ENCODE results near the gene PPP1R1A. TPM values are rescaled to one million over a fixed set of nuclear protein-coding genes. Genes with fewer than 3 reads are reported as not detected.

Gene PPP1R1A, protein sequence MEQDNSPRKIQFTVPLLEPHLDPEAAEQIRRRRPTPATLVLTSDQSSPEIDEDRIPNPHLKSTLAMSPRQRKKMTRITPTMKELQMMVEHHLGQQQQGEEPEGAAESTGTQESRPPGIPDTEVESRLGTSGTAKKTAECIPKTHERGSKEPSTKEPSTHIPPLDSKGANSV
- total RNA-seq: 239 TPM
- long read RNA-seq, transcript PPP1R1A-201 (7 exons, 1,826 nt): major isoform, 169 of 192 reads
- long read RNA-seq, partial matches to known transcripts: 9 of 192 reads
- long read RNA-seq, other reads (novel, unspliced or antisense): 14 of 192 reads

DNA sequence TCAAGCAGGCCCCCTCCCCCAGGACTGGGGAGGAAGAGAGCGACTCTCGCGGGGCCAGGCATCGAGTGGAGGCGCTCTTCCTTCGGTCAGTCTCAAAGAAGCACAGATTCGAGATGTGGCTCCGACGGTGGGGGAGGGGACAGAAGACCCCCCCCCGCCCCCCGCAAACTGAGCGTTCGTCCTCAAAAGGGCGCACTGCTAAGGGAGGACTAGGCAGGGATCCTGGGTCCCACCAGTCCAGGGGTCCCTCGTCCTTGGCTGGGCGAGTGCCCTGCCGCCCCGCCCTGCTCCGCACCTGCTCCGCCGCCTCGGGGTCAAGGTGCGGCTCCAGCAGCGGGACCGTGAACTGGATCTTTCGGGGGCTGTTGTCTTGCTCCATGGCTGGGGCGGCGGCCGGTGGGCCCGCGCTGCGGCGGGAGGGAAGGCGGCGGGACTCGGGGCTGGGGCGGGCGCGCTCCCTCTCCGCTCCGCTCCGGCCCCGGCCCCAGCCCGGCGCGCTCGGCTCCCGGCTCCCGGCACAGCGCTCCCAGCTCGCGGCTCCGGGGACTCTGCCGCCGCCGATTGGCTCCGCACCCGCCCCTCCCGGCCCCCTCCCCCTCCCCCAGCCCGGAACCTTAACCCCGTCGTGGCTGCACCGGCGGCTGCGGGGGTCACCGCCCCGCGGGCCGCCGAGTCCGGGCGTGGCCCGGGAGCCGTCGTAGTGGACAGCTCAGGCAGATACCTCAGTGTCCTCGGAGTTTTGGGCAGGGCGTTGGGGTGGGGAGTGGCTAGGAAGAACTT is at the start of gene PPP1R1A:
Gene PPP1R1A, minus strand, starts transcription at position 550 of the 780 bp plus-strand sequence. Its CDS starts 171 bp downstream, at position 379.
- intact Hi-C loops (cut with DNase I): no loop called here
- peak; percentile 45 for ATAC-seq
- no peak for DNase-seq (ENCODE audit: missing footprints)

DNA sequence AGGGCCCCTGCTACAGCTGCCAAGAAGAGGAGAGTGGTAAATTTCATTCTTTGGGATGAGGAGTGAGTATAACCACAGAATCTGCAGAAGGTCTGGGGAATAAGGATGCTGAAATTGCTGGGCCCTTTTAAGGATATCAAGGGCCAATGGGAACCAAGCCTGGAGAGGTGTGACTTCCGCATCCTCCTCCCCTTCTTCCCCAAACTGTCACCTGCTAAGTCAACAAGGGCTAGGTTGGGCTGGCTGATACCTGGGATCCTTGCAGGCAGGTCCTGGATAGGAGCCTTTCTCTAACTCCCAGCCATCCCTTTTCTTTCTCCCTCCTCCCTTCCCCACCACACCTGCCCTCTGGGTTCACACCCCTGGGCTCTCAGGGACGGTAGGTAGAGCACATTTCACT is 46.3 kb upstream of the PPP1R1A start, which contains the start of gene LACRT:
Gene LACRT, minus strand, starts transcription at position 101 of the 400 bp plus-strand sequence. Its CDS starts 54 bp downstream, at position 47.
- no peak for ATAC-seq
- intact Hi-C loops (cut with DNase I): no loop called here
- no peak for DNase-seq (ENCODE audit: missing footprints)

DNA sequence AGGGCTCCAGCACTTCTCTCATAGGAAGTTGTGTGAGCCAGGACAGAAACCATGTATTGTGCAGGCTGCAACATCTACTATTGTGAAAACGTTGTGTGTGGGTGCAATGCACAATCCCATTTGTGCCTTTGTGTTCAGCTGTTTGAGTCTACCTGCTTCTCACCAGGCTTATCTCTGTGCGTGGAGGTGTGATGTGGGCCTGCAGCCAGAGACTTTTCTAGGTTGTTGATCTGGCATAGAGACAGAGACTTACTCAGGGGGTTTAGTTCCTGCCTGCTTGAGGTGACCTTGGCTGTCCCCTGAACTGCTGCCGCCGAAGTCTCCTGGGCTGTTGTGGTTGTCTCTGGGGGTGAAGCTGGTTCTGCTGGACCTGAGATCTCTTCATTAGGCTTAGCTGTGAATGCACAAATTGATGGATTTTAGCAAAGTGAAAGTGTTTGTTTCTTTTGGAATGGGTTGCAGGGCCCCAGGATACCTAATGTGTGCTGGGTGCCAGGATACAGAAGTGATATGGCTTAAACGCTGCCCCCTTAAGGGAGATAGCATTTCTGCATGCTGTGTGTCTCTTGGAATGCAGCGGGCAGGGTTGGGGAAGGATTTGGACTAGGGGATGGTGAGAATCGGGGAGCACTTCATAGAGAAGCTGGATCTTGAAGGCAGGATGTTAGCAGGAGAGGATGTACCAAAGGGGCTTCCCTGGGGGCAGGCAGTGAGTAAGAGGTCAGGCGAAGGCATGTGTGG is 43.7 kb upstream of the PPP1R1A start:
- DNase-seq (ENCODE audit: missing footprints) (no peak), ATAC-seq (no peak)
- intact Hi-C loops (cut with DNase I): no loop called here

DNA sequence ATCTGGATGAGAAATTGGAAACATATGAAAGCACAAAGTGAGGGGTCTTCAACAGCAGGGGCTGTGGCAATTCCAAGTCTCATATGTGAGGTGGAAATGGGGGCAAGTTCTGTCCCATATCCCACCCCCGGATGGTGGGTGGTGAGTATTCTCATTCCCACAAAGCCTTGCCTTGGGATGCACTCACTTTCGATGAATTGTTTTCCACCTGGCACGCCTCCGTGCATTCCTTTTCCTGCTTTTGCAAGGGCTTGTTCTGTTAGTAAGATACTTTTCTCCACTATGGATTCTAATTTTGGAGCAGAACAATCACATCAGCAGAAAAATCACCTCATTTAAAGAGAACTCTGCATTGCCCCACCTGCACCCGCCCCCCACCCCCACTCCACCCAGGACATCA is 43.1 kb upstream of the PPP1R1A start:
- intact Hi-C loops (cut with DNase I): no loop called here
- no peak for DNase-seq (ENCODE audit: missing footprints)
- no peak for ATAC-seq

GRCh38 chr12:54629925-54630324 is 41.5 kb upstream of the PPP1R1A start:
- intact Hi-C loops (cut with DNase I): no loop called here
- DNase-seq (ENCODE audit: missing footprints) (no peak), ATAC-seq (no peak)

DNA sequence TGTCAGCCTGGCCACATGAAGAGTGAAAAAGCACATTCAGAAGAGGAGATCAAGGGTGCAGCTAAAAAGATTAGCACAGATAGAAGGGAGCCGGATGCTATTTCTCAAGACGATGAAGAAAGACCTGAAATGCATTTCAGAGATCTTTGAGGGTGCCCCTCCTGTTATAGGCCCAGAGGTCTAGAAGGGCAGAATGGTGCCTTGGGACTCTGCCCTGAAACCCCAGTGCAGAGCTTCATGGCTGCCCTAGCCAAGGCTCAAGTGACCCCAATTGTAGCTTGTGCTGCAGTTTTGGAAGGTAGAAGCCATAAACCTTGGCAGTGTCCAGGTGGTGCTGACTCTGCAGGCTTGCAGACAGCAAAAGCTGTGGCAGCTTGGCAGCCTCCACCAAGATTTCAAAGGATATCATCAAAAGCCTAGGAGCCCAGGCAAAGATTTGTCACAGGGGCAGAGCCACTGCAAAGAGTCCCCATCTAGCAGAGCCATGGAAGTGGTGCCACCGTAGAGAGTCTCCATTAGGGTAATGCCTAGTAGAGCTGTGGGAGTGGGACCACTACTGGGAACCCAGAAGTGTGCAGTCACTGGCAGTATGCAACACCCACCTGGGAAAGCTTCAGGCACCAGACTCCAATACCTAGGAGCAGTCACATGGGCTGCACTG is 39.9 kb upstream of the PPP1R1A start:
- intact Hi-C loops (cut with DNase I): no loop called here
- DNase-seq (ENCODE audit: missing footprints): no peak
- ATAC-seq: no peak

- ATAC-seq (no peak), DNase-seq (ENCODE audit: missing footprints) (no peak)
- intact Hi-C loops (cut with DNase I): no loop called here
These were observed 38.8 kb upstream of the PPP1R1A start for GRCh38 chr12:54627304-54627703.

DNA sequence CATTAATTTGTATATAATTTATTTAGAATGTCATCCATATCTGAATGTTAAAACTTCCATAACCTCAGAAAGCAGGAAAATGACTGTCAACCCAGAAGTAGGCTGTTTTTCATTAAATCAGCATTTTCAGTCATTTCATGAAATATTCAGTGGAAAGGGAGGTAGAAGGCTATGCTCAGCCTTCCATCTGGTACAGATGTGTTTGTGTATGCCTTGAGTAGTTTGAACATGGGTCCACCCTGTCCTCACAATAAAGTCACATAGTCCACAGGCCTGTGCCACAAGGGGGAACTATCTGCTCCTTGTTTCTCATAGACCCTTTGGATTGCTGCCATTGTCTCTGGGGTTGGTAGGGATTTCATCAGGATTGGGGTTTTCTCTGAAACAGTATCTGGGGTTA is 37.1 kb upstream of the PPP1R1A start:
- intact Hi-C loops (cut with DNase I): no loop called here
- ATAC-seq: no peak
- no peak for DNase-seq (ENCODE audit: missing footprints)

- ATAC-seq (no peak), DNase-seq (ENCODE audit: missing footprints) (no peak)
- intact Hi-C loops (cut with DNase I): no loop called here
These were observed 36.1 kb upstream of the PPP1R1A start for GRCh38 chr12:54624315-54625279.

DNA sequence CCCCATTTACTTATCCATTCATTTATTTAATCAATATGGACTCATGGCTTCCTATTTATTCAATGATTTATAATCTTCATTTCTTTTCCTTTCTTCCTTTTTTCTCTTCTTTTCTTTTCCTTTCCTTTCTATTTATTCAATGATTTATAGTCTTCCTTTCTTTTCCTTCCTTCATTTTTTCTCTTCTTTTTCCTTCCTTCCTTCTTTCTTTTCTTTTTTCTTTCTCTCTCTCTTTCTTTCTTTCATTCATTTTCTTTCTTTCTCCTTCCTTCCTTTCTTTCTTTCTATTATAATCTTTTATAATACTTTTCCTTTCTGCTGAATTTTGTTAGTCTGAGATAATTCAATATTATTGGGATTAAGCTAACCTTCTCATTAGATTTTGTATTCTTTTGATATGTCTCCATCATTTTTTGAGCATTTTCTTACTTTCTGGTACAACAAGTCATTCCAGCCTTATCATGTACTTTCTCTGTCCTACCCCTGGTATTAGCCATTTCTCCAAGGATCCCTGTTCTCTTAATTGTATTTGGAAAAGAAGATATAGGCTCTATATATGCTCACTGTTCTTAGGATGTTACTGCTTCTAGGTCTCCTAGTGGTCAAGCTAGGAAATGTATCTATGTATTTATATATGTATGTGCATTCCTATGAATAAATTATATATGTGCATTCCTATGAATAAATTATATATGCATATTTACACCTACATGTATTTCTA is 34.2 kb upstream of the PPP1R1A start:
- DNase-seq (ENCODE audit: missing footprints): no peak
- no peak for ATAC-seq
- intact Hi-C loops (cut with DNase I): no loop called here

DNA sequence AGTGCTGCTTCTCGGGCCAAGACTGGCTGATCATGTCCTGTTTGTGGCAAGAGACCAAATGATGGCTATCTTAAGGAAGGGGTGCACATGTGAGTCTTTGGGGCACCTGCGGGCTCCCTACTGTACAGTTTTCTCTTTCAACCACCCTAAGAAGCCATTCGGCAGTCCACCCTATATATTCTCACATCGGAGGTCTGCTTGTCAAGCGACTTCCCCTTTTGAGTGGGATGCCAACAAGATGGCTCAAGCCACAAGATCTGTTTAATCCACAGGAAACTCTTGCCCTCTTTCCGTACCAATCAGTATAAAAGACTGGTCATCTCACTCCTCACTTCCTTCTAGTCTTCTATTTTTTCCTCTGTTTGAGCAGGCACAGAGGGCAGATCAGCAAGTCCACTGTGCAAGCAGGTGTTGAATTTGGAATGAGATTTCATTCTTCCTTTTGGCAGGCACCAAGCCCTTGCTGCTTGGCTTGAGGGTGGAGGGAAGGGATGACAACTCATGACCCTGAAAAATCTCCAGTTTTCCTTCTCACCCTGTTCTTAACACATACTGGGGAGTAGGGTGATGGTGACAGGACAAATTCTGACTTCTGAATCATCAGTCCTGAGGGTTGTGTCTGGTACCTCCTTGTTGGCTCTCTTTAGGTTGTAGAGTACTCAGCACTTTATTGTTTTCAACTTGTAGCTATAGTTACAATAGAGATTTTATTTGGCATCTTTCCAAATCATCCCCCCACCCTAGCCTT is 28.6 kb upstream of the PPP1R1A start:
- no peak for ATAC-seq
- no peak for DNase-seq (ENCODE audit: missing footprints)
- intact Hi-C loops (cut with DNase I): no loop called here

DNA sequence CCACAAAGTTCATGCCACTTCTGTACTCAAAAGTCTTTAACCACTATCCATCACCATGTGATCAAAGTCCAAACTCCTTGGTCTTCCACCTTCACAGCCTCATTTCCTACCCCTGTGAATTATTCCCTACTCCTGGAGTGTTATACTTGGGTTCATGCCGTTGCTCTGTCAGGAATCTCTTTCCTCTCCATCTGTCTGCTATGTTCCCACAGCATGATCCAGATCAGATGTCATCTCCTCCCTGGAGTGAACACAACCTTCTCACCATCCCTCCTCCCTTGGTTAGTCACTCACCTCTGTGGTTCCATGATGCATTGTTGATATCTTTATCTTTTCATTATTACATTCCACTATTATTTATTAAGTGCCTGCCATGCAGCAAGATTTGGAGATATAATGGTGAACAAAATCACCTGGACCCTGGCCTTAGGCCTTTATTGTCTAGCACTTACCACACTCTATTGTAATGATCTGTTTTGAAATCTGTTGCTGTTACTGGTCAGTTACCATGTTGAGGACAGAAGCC is 23.8 kb upstream of the PPP1R1A start:
- intact Hi-C loops (cut with DNase I): no loop called here
- DNase-seq (ENCODE audit: missing footprints) (no peak), ATAC-seq (no peak)

- DNase-seq (ENCODE audit: missing footprints) (no peak), ATAC-seq (no peak)
- intact Hi-C loops (cut with DNase I): no loop called here
These were observed 23.3 kb upstream of the PPP1R1A start for GRCh38 chr12:54611715-54612149.

DNA sequence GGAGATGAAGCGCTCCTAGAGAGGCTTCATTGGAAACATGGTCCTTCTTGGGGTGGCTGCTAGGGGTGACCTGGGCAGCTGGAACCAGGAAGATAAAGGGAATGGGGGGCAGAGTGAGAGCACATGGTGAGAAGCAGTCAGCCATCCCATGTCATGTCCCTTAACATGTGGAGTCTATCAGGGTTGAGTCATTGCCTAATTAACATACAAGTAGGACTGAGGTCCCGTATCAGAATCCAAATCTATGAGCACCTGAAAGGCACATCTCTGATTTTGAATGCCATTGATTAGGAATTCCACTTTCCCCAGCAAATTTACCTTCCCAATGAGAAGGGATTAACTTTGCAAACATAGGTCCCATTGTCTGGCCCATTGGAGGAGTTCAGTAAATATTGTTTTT is 20.3 kb upstream of the PPP1R1A start:
- DNase-seq (ENCODE audit: missing footprints) (no peak), ATAC-seq (no peak)
- intact Hi-C loops (cut with DNase I): no loop called here

GRCh38 chr12:54608156-54608555 is 19.7 kb upstream of the PPP1R1A start:
- intact Hi-C loops (cut with DNase I): no loop called here
- no peak for DNase-seq (ENCODE audit: missing footprints)
- no peak for ATAC-seq

GRCh38 chr12:54606556-54606955 is 18.1 kb upstream of the PPP1R1A start:
- DNase-seq (ENCODE audit: missing footprints) (no peak), ATAC-seq (no peak)
- intact Hi-C loops (cut with DNase I): no loop called here
